ENCODE results near the gene SHOC1. TPM values are rescaled to one million over a fixed set of nuclear protein-coding genes. Genes with fewer than 3 reads are reported as not detected.
A peak's percentile ranks its signal among the peaks of the same experiment; 100 is the strongest.
"Not testable (repeated sequence)": the region's sequence is repeated elsewhere in the genome, so short reads cannot be mapped to it uniquely, and the experiment has no call there.

SHOC1 gene
- total RNA-seq, 2 donors from 2014 or later: not detected

- ATAC-seq (no peak), DNase-seq (no peak)
- no peaks in the 10 kb centered on the region for H3K9me3 ChIP-seq (ENCODE audit: control insufficient read depth, low read length, poor library complexity, severe bottlenecking)
- H3K27ac Mint-ChIP-seq: no peak overlapping the region
- H3K4me3 Mint-ChIP-seq: no peak overlapping the region
- H3K27me3 Mint-ChIP-seq: no peaks in the 10 kb centered on the region
- no peaks in the 10 kb centered on the region for H3K36me3 Mint-ChIP-seq (ENCODE audit: low read depth)
- peaks cover 12% of the 10 kb centered on the region for H3K4me1 Mint-ChIP-seq
Measured at GRCh38 chr9:111798786-111799185, 4.0 kb upstream of the SHOC1 start.

GRCh38 chr9:111795557-111795839 lies 761 bp upstream of the SHOC1 start:
- H3K4me3 Mint-ChIP-seq: no peak overlapping the region
- no peaks in the 10 kb centered on the region for H3K36me3 Mint-ChIP-seq (ENCODE audit: low read depth)
- H3K4me1 Mint-ChIP-seq: peaks cover 6% of the 10 kb centered on the region
- DNase-seq: no peak
- no peaks in the 10 kb centered on the region for H3K27me3 Mint-ChIP-seq
- H3K27ac Mint-ChIP-seq: no peak overlapping the region
- H3K9me3 ChIP-seq (ENCODE audit: control insufficient read depth, low read length, poor library complexity, severe bottlenecking): no peaks in the 10 kb centered on the region
- no peak for ATAC-seq

- H3K27ac Mint-ChIP-seq; DNase-seq; H3K9me3 ChIP-seq (ENCODE audit: control insufficient read depth, low read length, poor library complexity, severe bottlenecking); H3K27me3 Mint-ChIP-seq; H3K4me3 Mint-ChIP-seq; H3K4me1 Mint-ChIP-seq; ATAC-seq; H3K36me3 Mint-ChIP-seq (ENCODE audit: low read depth): not testable (repeated sequence)
Measured at GRCh38 chr9:111791821-111792220, 2.9 kb downstream of the SHOC1 start.

GRCh38 chr9:111789881-111790280 lies 4.9 kb downstream of the SHOC1 start:
- peaks cover 4% of the 10 kb centered on the region for H3K4me1 Mint-ChIP-seq
- no peak overlapping the region for H3K4me3 Mint-ChIP-seq

GRCh38 chr9:111783857-111784256 lies 10.9 kb downstream of the SHOC1 start:
- H3K27ac Mint-ChIP-seq: no peak overlapping the region
- no peaks in the 10 kb centered on the region for H3K4me1 Mint-ChIP-seq
- H3K4me3 Mint-ChIP-seq: no peak overlapping the region
- H3K27me3 Mint-ChIP-seq: no peaks in the 10 kb centered on the region
- H3K9me3 ChIP-seq (ENCODE audit: control insufficient read depth, low read length, poor library complexity, severe bottlenecking): no peaks in the 10 kb centered on the region
- DNase-seq (no peak), ATAC-seq (no peak)
- peaks cover 2% of the 10 kb centered on the region for H3K36me3 Mint-ChIP-seq (ENCODE audit: low read depth)

More at GRCh38 chr9:111789881-111790280, 4.9 kb downstream of the SHOC1 start:
- no peak overlapping the region for H3K27ac Mint-ChIP-seq
- no peaks in the 10 kb centered on the region for H3K27me3 Mint-ChIP-seq
- H3K9me3 ChIP-seq (ENCODE audit: control insufficient read depth, low read length, poor library complexity, severe bottlenecking): no peaks in the 10 kb centered on the region
- H3K36me3 Mint-ChIP-seq (ENCODE audit: low read depth): no peaks in the 10 kb centered on the region
- DNase-seq (no peak), ATAC-seq (no peak)

- no peak for ATAC-seq
- Mint-ChIP-seq H3K4me1 (no peaks in the 10 kb centered on the region), H3K4me3 (no peak overlapping the region), H3K36me3 (ENCODE audit: low read depth) (peaks cover 2% of the 10 kb centered on the region), H3K27me3 (no peaks in the 10 kb centered on the region), H3K27ac (no peak overlapping the region)
- no peak for DNase-seq
- H3K9me3 ChIP-seq (ENCODE audit: control insufficient read depth, low read length, poor library complexity, severe bottlenecking): no peaks in the 10 kb centered on the region
Measured at GRCh38 chr9:111783424-111783823, 11.3 kb downstream of the SHOC1 start.

GRCh38 chr9:111766066-111766465 lies 28.7 kb downstream of the SHOC1 start:
- H3K27ac Mint-ChIP-seq: no peak overlapping the region
- H3K36me3 Mint-ChIP-seq (ENCODE audit: low read depth): peaks cover 2% of the 10 kb centered on the region
- H3K27me3 Mint-ChIP-seq: no peaks in the 10 kb centered on the region
- DNase-seq: no peak
- peaks cover 4% of the 10 kb centered on the region for H3K4me1 Mint-ChIP-seq
- no peak overlapping the region for H3K4me3 Mint-ChIP-seq
- no peak for ATAC-seq
- H3K9me3 ChIP-seq (ENCODE audit: control insufficient read depth, low read length, poor library complexity, severe bottlenecking): no peaks in the 10 kb centered on the region

- no peaks in the 10 kb centered on the region for H3K9me3 ChIP-seq (ENCODE audit: control insufficient read depth, low read length, poor library complexity, severe bottlenecking)
- no peaks in the 10 kb centered on the region for H3K27me3 Mint-ChIP-seq
- no peak overlapping the region for H3K27ac Mint-ChIP-seq
- DNase-seq (no peak), ATAC-seq (no peak)
- H3K36me3 Mint-ChIP-seq (ENCODE audit: low read depth): no peaks in the 10 kb centered on the region
- H3K4me1 Mint-ChIP-seq: peaks cover 8% of the 10 kb centered on the region
- H3K4me3 Mint-ChIP-seq: no peak overlapping the region
Measured at GRCh38 chr9:111762556-111762955, 32.2 kb downstream of the SHOC1 start.

GRCh38 chr9:111759762-111760639 lies 34.7 kb downstream of the SHOC1 start:
- no peaks in the 10 kb centered on the region for H3K36me3 Mint-ChIP-seq (ENCODE audit: low read depth)
- no peaks in the 10 kb centered on the region for H3K27me3 Mint-ChIP-seq
- peak; percentile 73 for ATAC-seq
- H3K4me3 Mint-ChIP-seq: no peak overlapping the region
- H3K9me3 ChIP-seq (ENCODE audit: control insufficient read depth, low read length, poor library complexity, severe bottlenecking): no peaks in the 10 kb centered on the region
- peaks cover 8% of the 10 kb centered on the region for H3K4me1 Mint-ChIP-seq
- peak in 1 of 3 donors; percentile 20 for DNase-seq
- no peak overlapping the region for H3K27ac Mint-ChIP-seq

- H3K9me3 ChIP-seq (ENCODE audit: control insufficient read depth, low read length, poor library complexity, severe bottlenecking): no peaks in the 10 kb centered on the region
- Mint-ChIP-seq H3K27me3 (no peaks in the 10 kb centered on the region), H3K4me1 (no peaks in the 10 kb centered on the region), H3K27ac (no peak overlapping the region), H3K36me3 (ENCODE audit: low read depth) (no peaks in the 10 kb centered on the region), H3K4me3 (no peak overlapping the region)
- ATAC-seq: no peak
- no peak for DNase-seq
Measured at GRCh38 chr9:111754800-111755199, 39.9 kb downstream of the SHOC1 start.

- ATAC-seq: no peak
- no peak overlapping the region for H3K4me3 Mint-ChIP-seq
Measured at GRCh38 chr9:111752455-111752854, 42.3 kb downstream of the SHOC1 start.

More at GRCh38 chr9:111752455-111752854, 42.3 kb downstream of the SHOC1 start:
- no peak overlapping the region for H3K27ac Mint-ChIP-seq
- no peaks in the 10 kb centered on the region for H3K27me3 Mint-ChIP-seq
- DNase-seq: no peak
- H3K4me1 Mint-ChIP-seq: no peaks in the 10 kb centered on the region
- H3K36me3 Mint-ChIP-seq (ENCODE audit: low read depth): peaks cover 3% of the 10 kb centered on the region
- H3K9me3 ChIP-seq (ENCODE audit: control insufficient read depth, low read length, poor library complexity, severe bottlenecking): no peaks in the 10 kb centered on the region

Other genes with a start within 250 kb of the SHOC1 start
- 1 to 10 TPM in 1 of 2 donors, not detected in 1; 2.0 TPM for gene PTGR1, start 195.3 kb downstream of the SHOC1 start, total RNA-seq
- gene DNAJC25, start 163.6 kb downstream of the SHOC1 start, total RNA-seq: 1 to 10 TPM; 3.6 to 4.4 TPM
- 1 to 10 TPM; 5.3 to 6.7 TPM for gene GNG10, start 133.3 kb downstream of the SHOC1 start, total RNA-seq
- 10 to 100 TPM; 35.5 TPM for gene UGCG, start 101.9 kb upstream of the SHOC1 start, total RNA-seq